Stimulated activated CD4-positive, alpha-beta T cell treated with anti-CD3 and anti-CD28 coated beads, Interleukin-15, amount 100 ng/mL, for 1 hour (primary cell): ENCODE measurements around the gene THBS1.

Experiments used
- DNase-seq, 2 donors: peaks; one replicate each; pipeline ENCODE4 v3.0.0-alpha.2; 2020; ENCODE audit warnings: low read depth in 1 of 2, low spot score in 1 of 2

The THBS1 gene

DNA sequence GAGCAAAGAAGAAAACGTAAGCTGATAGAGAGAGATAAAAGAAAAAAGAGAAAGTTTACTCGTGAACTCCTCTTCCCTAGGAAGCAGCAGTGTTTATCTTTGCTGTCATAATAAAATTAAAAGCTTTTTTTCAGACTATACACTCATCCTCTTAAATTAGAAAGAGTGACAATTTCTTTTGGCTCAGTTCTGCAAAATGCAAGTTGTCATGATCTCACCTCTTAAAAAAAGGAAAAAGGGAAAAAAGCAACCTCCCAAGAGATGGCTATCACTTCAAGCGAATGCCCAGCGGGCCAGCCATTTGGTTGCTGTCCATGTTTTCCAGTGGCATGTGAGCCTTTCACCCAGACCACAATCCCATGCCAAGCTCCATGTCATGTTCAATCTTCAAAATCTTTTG is 7.0 kb upstream of the THBS1 start:
- DNase-seq, result no peak

- no peak for DNase-seq
These were observed 6.5 kb upstream of the THBS1 start for GRCh38 chr15:39574427-39574826.

DNA sequence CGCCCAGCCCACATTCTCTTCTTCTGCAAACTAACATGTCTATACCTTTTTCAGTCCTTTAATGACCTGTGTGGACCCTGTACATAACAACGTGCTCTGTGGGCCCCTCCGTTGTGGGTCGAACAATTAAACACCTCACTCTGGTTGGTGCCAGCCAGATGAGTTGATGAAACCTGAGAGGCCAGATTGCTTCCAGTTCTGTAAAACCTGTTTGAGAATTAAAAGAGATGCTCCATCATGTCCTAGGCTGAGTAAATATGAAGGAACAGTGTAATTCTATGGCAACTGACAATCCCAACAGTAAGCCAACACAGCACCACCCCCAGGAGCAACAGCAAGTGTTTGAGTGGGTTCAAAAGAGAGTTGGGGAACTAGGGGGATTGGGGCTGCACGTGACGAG is 5.7 kb upstream of the THBS1 start:
- no peak for DNase-seq

DNA sequence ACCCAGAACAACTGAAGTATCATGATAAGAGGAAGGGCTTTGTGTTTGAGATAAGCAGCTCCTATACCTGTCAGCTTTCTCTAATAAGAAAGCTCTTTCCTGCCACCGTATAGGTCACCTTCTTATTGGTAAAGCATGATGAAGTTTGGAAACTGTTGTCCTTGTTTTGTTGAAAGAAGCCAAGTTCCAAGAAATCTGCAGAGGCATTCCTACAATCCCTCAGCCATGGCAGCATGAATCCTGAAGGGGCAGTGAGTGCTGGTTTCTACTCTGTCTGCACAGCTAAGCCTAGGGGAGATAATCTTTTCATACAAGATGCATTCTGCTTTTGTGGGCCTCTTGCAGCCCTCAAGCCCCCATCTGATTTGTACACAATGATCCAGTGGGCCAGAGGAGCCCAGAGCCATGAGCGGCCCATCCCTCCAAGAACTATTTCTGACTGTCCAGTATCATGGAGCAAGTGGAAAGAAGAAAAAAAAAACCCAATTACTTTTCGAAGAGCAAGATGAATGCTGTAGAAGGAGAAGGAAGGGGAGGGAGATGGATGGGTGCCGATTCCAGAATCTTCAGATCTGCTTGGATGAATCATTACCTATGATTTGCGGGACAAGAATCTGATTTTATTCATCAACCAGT is 1.9 kb upstream of the THBS1 start:
- no peak for DNase-seq

DNA sequence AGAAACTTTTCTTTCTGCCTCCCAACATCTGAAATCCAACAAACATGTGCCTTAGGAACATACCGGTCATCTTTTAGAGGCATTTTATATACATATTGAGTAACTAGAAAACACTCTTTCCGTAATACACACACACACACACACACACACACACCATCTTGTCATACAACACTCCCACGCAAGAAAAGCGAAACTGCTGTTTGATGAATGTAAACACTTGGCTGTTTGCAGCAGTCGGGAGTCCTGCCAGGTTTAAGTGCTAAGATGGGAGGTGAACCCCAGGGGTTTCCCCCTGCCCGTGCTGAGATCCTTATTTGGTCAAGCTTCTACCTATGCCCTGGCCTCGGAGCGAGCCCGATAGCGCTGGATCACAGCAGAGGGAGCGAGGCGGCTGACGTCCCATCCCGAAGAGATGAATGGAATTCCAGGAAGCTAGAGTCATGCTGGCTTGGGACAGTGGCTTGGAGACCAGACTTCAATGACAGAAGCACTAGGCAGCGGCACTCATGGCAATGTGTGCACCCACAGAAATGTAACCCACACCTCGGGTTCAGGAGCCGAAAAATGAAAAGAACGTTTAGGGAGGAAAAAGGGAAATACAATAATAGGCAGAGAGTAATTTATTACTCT is 1.3 kb upstream of the THBS1 start:
- DNase-seq, result no peak

DNA sequence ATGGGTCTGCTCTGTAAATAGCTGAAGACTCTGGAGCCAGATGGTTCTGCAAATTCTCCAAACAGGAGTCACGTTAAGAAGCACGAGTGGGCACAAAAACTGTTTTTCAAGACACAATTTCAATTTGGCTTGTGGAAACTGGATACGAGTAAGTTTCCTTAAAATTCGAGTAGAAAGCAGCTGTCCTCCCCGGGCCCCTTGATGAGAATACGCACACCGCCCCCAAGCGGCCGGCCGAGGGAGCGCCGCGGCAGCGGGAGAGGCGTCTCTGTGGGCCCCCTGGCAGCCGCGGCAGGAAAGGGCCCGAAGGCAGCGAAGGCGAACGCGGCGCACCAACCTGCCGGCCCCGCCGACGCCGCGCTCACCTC is 778 bp upstream of the THBS1 start:
- peak; percentile 72 to 81 for DNase-seq

DNA sequence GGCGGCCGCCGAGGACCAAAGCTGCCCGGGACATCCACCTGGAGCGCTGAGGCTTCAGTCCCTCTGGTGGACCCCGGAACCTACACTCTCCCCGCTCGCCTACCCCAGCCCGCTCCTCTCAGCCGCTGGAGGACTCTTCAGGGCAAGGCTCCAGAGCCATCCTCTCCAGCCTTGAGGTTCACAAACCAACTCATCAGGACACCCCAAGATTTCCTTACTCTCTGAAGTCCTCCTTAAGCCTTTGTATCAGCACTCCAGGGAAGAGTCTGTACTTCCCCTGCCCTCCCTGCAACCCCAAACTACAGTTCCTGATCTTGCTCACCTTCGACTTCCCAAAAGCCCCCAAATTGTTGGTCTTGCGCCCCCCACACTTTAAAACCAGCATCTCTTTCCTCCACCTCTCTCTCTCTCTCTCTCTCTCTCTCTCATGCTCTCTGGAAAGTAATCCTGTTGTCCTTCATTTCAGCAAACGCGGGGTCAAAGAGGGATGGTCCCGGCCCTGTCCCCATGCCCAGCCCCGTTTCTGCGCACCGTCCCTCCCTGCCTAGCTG is 438 bp downstream of the THBS1 start:
- DNase-seq, result no peak

GRCh38 chr15:39581793-39582285 is 960 bp downstream of the THBS1 start:
- no peak for DNase-seq

DNA sequence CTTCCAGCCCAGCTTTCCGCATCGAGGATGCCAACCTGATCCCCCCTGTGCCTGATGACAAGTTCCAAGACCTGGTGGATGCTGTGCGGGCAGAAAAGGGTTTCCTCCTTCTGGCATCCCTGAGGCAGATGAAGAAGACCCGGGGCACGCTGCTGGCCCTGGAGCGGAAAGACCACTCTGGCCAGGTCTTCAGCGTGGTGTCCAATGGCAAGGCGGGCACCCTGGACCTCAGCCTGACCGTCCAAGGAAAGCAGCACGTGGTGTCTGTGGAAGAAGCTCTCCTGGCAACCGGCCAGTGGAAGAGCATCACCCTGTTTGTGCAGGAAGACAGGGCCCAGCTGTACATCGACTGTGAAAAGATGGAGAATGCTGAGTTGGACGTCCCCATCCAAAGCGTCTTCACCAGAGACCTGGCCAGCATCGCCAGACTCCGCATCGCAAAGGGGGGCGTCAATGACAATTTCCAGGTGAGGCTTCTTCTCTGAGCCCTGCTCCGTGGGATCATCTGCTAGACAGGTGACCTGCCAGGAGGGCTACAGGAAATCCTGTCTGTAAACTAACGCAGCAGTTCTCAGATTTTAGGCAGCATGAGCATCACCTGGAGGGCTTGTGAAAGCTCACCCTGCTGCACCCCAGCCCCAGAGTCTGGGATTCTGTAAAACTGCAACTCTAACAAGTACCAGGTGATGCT is 1.6 kb downstream of the THBS1 start:
- no peak for DNase-seq

DNA sequence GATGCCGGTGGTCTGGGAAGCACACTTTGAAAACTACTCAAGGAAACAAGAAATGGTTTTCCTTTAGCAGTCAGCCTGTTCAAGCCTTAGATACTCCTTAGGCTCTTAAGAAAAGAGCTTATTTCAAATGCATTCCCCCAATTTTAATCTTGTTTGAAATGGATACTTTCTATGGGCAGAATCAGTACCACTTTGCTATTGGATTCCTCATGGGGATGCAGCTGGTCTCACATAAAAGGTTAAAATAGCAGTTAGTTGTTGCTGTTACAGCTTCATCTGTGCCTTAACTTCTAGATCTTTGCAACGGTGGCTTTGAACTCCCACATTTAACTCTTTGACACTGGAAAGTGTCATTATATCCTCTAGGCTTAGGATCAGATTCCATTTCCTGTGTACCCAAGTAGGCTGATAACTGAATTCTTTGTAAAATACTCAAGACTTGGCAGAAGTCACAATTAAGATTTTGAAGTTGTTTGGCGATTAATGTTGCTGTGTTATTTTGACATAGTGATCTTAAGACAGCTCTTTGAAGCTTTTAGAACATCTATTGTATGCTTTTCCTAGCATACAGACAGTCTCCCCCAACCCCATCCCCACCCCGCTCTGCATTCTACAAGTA is 2.2 kb downstream of the THBS1 start:
- no peak for DNase-seq

GRCh38 chr15:39583596-39584265 is 2.9 kb downstream of the THBS1 start:
- no peak for DNase-seq

DNA sequence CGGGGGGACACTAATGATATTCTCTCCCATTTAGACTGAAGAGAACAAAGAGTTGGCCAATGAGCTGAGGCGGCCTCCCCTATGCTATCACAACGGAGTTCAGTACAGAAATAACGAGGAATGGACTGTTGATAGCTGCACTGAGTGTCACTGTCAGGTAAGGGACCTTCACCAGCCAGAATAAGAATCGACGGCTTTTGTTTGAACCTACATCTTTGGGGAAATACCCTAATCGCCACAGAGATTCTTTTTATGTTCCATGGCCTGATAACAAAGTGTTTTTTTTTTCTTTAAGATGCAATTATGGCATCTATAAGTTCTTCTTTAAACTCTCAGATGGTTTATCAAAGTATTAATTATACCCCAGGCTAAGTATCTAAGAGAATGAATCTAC is 3.4 kb downstream of the THBS1 start:
- no peak for DNase-seq

DNA sequence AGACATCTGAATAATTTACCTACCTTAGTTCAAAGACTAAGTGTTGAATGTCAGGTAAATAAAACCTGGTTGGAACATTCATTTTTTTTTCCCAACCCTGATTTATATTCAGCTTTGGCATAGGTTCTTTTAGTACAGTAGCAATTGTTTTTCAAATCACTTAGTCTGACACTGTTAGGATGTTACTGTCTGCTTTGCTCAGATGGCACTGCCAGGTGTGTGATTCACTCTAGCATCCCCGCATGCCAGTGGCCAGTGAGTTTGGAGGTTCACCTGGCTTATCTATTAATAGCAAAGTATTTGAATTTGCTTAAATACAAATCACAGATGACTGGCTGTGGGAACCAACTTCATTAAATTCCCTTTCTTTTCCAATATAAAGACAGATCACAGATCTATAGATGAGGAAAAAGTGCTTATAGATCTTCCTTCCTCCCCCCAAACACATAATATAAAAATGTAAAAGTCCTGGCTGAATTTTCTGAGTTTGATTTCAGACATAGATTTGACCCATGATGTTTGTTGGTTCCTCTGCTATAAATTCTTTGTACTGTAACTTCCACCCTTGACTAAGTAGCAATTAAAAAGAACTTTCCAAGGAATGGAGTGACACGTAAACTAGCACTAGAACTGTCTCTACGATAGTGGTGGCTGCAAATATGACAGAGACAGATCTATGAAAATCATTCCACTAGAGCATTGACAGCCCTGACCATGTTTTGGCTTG is 3.9 kb downstream of the THBS1 start:
- DNase-seq, result no peak

DNA sequence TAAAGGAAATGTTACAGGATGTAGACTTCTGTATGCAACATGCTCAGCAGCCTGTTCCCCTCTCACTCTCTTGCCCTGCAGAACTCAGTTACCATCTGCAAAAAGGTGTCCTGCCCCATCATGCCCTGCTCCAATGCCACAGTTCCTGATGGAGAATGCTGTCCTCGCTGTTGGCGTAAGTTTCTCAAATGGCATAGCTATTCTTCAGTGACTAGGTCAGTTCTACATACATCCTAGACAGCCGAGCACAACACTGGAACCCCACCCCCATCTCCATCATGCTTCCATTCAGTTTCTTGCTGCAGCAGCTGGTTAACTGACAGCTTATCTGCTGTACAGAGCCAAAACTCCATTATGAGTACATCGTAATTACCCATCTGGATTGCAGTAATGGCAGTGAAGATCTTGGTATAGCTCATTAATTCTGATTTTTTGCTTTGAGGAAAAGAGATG is 4.5 kb downstream of the THBS1 start:
- DNase-seq, result no peak

DNA sequence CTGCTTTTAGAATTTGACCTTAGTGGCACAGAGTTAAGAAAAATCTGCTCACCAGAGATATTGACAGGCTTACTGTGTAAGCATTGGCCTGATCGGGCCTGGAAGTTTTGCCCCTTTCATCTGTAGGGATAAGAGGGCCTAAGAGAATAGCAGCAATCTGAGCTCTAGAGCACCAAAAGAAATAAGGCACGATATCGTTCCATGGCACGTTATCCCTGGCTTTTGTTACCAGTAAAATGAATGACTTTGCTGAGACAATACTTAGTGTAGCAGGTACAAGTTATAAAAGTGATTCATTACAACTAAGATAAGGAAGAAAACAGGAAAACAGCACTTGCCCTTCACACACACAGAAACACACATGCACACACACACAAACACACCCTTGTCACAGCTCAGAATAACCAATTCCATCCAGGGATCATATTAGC is 5.0 kb downstream of the THBS1 start:
- no peak for DNase-seq

- DNase-seq, result no peak
These were observed 5.7 kb downstream of the THBS1 start for GRCh38 chr15:39586387-39587095.

DNA sequence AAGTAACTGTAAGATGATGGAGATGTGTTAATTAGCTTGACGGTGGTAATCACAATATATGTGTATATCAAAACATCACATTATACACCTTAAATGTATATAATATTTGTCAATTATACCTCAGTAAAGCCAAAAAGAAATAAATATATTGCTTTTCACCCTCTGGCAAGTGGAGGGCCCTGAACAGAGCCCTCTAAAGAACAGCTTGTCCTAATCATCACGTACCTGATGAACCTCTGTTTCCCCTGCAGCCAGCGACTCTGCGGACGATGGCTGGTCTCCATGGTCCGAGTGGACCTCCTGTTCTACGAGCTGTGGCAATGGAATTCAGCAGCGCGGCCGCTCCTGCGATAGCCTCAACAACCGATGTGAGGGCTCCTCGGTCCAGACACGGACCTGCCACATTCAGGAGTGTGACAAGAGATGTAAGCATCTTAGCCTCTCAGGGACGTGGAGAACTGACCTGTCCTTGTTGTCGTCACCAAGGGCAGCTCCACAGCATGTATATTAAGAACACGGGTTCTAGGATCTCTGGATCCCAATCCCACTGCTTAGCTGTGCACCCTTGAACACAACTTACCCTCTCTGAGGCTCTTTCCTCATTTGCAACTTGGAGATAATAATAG is 6.3 kb downstream of the THBS1 start:
- no peak for DNase-seq

- DNase-seq, result no peak
These were observed 7.1 kb downstream of the THBS1 start for GRCh38 chr15:39587731-39588530.
